Sigmoid colon (tissue), 4 donors: ENCODE data around the gene MROH2A.

Experiments
- POLR2AphosphoS5 ChIP-seq, 4 donors: sonication (generic); formaldehyde crosslinking; IDR thresholded peaks; one replicate each; pipeline ENCODE4 v1.6.1; 2017; ENCODE audit warnings: antibody characterized with exemption in 4 of 4
- TF ChIP-seq, protein P1 (sequence below), 4 experiments: fragments of 450-650 bp in 3 of 4; fragments of 200-600 bp in 1 of 4; IDR thresholded peaks; one replicate each; pipeline ENCODE4 v1.5.1; 2016 to 2019; ENCODE audit warnings: antibody characterized with exemption in 4 of 4, mild to moderate bottlenecking in 3 of 4, moderate library complexity in 2 of 4

GRCh38 chr2:233728723-233729301 lies 49.3 kb upstream of the MROH2A start, which contains the start of gene UGT1A3:
- TF ChIP-seq, protein P1, sequence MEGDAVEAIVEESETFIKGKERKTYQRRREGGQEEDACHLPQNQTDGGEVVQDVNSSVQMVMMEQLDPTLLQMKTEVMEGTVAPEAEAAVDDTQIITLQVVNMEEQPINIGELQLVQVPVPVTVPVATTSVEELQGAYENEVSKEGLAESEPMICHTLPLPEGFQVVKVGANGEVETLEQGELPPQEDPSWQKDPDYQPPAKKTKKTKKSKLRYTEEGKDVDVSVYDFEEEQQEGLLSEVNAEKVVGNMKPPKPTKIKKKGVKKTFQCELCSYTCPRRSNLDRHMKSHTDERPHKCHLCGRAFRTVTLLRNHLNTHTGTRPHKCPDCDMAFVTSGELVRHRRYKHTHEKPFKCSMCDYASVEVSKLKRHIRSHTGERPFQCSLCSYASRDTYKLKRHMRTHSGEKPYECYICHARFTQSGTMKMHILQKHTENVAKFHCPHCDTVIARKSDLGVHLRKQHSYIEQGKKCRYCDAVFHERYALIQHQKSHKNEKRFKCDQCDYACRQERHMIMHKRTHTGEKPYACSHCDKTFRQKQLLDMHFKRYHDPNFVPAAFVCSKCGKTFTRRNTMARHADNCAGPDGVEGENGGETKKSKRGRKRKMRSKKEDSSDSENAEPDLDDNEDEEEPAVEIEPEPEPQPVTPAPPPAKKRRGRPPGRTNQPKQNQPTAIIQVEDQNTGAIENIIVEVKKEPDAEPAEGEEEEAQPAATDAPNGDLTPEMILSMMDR (IDR thresholded peaks at IDR 0.05) = no peak
- TF ChIP-seq POLR2AphosphoS5 (IDR thresholded peaks at IDR 0.05) = no peak
